Dermis microvascular lymphatic vessel endothelial cell (primary cell): ENCODE results near the gene CCSAP. TPM values are rescaled to one million over a fixed set of nuclear protein-coding genes. Genes with fewer than 3 reads are reported as not detected.

Experiments
- total RNA-seq: library from RNA; depleted of rRNA; stranded (reverse); fragments of >200 nt; gene quantifications from 2 replicates; pipeline ENCODE4 v1.2.1, GENCODE V29; 2014

Gene CCSAP
- total RNA-seq, 1 donor from 2014 or later: 5.0 TPM

Other genes starting within 250 kb of the CCSAP start
- gene RAB4A, start 71.9 kb downstream of the CCSAP start, total RNA-seq: 12.8 and 19.3 TPM in 2 replicates
- under 0.01 TPM in 1 of 2 replicates, not detected in the other for gene ACTA1, start 91.0 kb upstream of the CCSAP start, total RNA-seq
- gene NUP133, start 165.3 kb upstream of the CCSAP start, total RNA-seq: 31.6 and 32.9 TPM in 2 replicates
- gene ABCB10, start 215.7 kb upstream of the CCSAP start, total RNA-seq: 19.1 and 23.1 TPM in 2 replicates